ENCODE results near the gene XPO6. TPM values are rescaled to one million over a fixed set of nuclear protein-coding genes. Genes with fewer than 3 reads are reported as not detected.

XPO6 gene
- total RNA-seq, 1 experiment from 2014 or later: 92.5 TPM

GRCh38 chr16:28192806-28193529, 18.8 kb downstream of the XPO6 start:
- Histone ChIP-seq H3K4me3 (no peak overlapping the region), H3K27me3 (no peaks in the 10 kb centered on the region), H3K9me3 (no peaks in the 10 kb centered on the region; the same call in 1 of the 2 replicates), H3K36me3 (peaks cover 63% of the 10 kb centered on the region)
- DNase-seq: no peak

GRCh38 chr16:28191364-28191960, 20.3 kb downstream of the XPO6 start:
- H3K36me3 ChIP-seq: peaks cover 55% of the 10 kb centered on the region
- H3K4me3 ChIP-seq: no peak overlapping the region
- H3K27me3 ChIP-seq: no peaks in the 10 kb centered on the region
- no peaks in the 10 kb centered on the region; the same call in 1 of the 2 replicates for H3K9me3 ChIP-seq
- DNase-seq: no peak

GRCh38 chr16:28189245-28189644, 22.5 kb downstream of the XPO6 start:
- Histone ChIP-seq H3K27me3 (no peaks in the 10 kb centered on the region), H3K4me3 (no peak overlapping the region), H3K9me3 (no peaks in the 10 kb centered on the region), H3K36me3 (peaks cover 38% of the 10 kb centered on the region)
- peak; percentile 74 for DNase-seq

- Histone ChIP-seq H3K9me3 (no peaks in the 10 kb centered on the region), H3K4me3 (no peak overlapping the region), H3K27me3 (no peaks in the 10 kb centered on the region), H3K36me3 (peaks cover 33% of the 10 kb centered on the region)
- no peak for DNase-seq
These were observed 23.5 kb downstream of the XPO6 start for GRCh38 chr16:28188085-28188916.

GRCh38 chr16:28187595-28188004, 24.2 kb downstream of the XPO6 start:
- Histone ChIP-seq H3K9me3 (no peaks in the 10 kb centered on the region), H3K4me3 (no peak overlapping the region), H3K36me3 (peaks cover 27% of the 10 kb centered on the region), H3K27me3 (no peaks in the 10 kb centered on the region)
- no peak for DNase-seq

- Histone ChIP-seq H3K9me3 (no peaks in the 10 kb centered on the region), H3K4me3 (no peak overlapping the region), H3K36me3 (peaks cover 24% of the 10 kb centered on the region), H3K27me3 (no peaks in the 10 kb centered on the region)
- no peak for DNase-seq
These were observed 25.0 kb downstream of the XPO6 start for GRCh38 chr16:28186752-28187151.

- Histone ChIP-seq H3K36me3 (peaks cover 21% of the 10 kb centered on the region), H3K9me3 (no peaks in the 10 kb centered on the region), H3K27me3 (no peaks in the 10 kb centered on the region), H3K4me3 (no peak overlapping the region)
- DNase-seq: peak; percentile 23
These were observed 26.1 kb downstream of the XPO6 start for GRCh38 chr16:28185696-28186095.

- Histone ChIP-seq H3K4me3 (no peak overlapping the region), H3K27me3 (no peaks in the 10 kb centered on the region), H3K36me3 (peaks cover 23% of the 10 kb centered on the region), H3K9me3 (no peaks in the 10 kb centered on the region)
- DNase-seq: no peak
These were observed 27.1 kb downstream of the XPO6 start for GRCh38 chr16:28184625-28185024.

GRCh38 chr16:28183930-28184329, 27.8 kb downstream of the XPO6 start:
- Histone ChIP-seq H3K4me3 (no peak overlapping the region), H3K36me3 (peaks cover 25% of the 10 kb centered on the region), H3K27me3 (no peaks in the 10 kb centered on the region), H3K9me3 (no peaks in the 10 kb centered on the region)
- DNase-seq: no peak

GRCh38 chr16:28183484-28183883, 28.3 kb downstream of the XPO6 start:
- Histone ChIP-seq H3K9me3 (no peaks in the 10 kb centered on the region), H3K36me3 (peaks cover 26% of the 10 kb centered on the region), H3K4me3 (no peak overlapping the region), H3K27me3 (no peaks in the 10 kb centered on the region)
- no peak for DNase-seq

- peaks cover 31% of the 10 kb centered on the region for H3K36me3 ChIP-seq
- no peaks in the 10 kb centered on the region for H3K27me3 ChIP-seq
These were observed 29.0 kb downstream of the XPO6 start for GRCh38 chr16:28182801-28183200.

GRCh38 chr16:28182183-28182582, 29.6 kb downstream of the XPO6 start:
- no peaks in the 10 kb centered on the region for H3K27me3 ChIP-seq
- peaks cover 34% of the 10 kb centered on the region for H3K36me3 ChIP-seq
- H3K4me3 ChIP-seq: no peak overlapping the region
- DNase-seq: no peak
- no peaks in the 10 kb centered on the region for H3K9me3 ChIP-seq

More at GRCh38 chr16:28182801-28183200, 29.0 kb downstream of the XPO6 start:
- H3K4me3 ChIP-seq: no peak overlapping the region
- DNase-seq: no peak
- no peaks in the 10 kb centered on the region for H3K9me3 ChIP-seq

- Histone ChIP-seq H3K4me3 (no peak overlapping the region), H3K9me3 (no peaks in the 10 kb centered on the region), H3K27me3 (no peaks in the 10 kb centered on the region), H3K36me3 (peaks cover 40% of the 10 kb centered on the region)
- DNase-seq: peak; percentile 85
These were observed 30.2 kb downstream of the XPO6 start for GRCh38 chr16:28181515-28181914.

- Histone ChIP-seq H3K4me3 (no peak overlapping the region), H3K27me3 (no peaks in the 10 kb centered on the region), H3K9me3 (no peaks in the 10 kb centered on the region), H3K36me3 (peaks cover 45% of the 10 kb centered on the region)
- peak; percentile 33 for DNase-seq
These were observed 30.9 kb downstream of the XPO6 start for GRCh38 chr16:28180655-28181460.

GRCh38 chr16:28179354-28179753, 32.4 kb downstream of the XPO6 start:
- Histone ChIP-seq H3K9me3 (no peaks in the 10 kb centered on the region), H3K4me3 (no peak overlapping the region), H3K36me3 (peaks cover 55% of the 10 kb centered on the region), H3K27me3 (no peaks in the 10 kb centered on the region)
- DNase-seq: no peak

- DNase-seq: no peak
- Histone ChIP-seq H3K27me3 (no peaks in the 10 kb centered on the region), H3K36me3 (peaks cover 78% of the 10 kb centered on the region), H3K9me3 (no peaks in the 10 kb centered on the region), H3K4me3 (no peak overlapping the region)
These were observed 36.0 kb downstream of the XPO6 start for GRCh38 chr16:28175715-28176114.
